HCT116 (cell line): Measurements from ENCODE around the gene LY6G6C.

Source experiments
- CBX3 ChIP-seq: IDR thresholded peaks from 2 replicates; pipeline ENCODE4 v1.6.1; 2012; ENCODE audit warnings: low read depth
- CEBPB ChIP-seq: IDR thresholded peaks from 2 replicates; pipeline ENCODE4 v1.6.1; 2012; ENCODE audit warnings: low read depth
- EZH2 ChIP-seq: fragments of 200-600 bp; sonication (generic); IDR thresholded peaks from 2 replicates; pipeline ENCODE4 v1.6.1; 2017; ENCODE audit warnings: antibody characterized with exemption, mixed run types
- EZH2phosphoT487 ChIP-seq: fragments of 200-600 bp; IDR thresholded peaks from 2 replicates; pipeline ENCODE4 v1.6.1; 2018; ENCODE audit warnings: antibody characterized with exemption, borderline replicate concordance
- FOSL1 ChIP-seq: IDR thresholded peaks from 2 replicates; pipeline ENCODE4 v1.6.1; 2012; ENCODE audit warnings: low read depth
- JUND ChIP-seq: IDR thresholded peaks from 2 replicates; pipeline ENCODE4 v1.6.1; 2012
- POLR2A ChIP-seq: IDR thresholded peaks from 2 replicates; pipeline ENCODE4 v1.7.0; 2011; ENCODE audit warnings: borderline replicate concordance; ENCODE audit not compliant: insufficient read depth, insufficient read length; ENCODE audit errors: extremely low read depth
- POLR2AphosphoS5 ChIP-seq: IDR thresholded peaks from 2 replicates; pipeline ENCODE4 v1.6.1; 2011; ENCODE audit warnings: mild to moderate bottlenecking, low read depth, low read length, moderate library complexity
- RAD21 ChIP-seq: IDR thresholded peaks from 2 replicates; pipeline ENCODE4 v1.6.1; 2012; ENCODE audit warnings: low read depth, mild to moderate bottlenecking
- SIN3A ChIP-seq: IDR thresholded peaks from 2 replicates; pipeline ENCODE4 v1.6.1; 2012; ENCODE audit warnings: low read depth
- YY1 ChIP-seq: IDR thresholded peaks from 2 replicates; pipeline ENCODE4 v1.6.1; 2011; ENCODE audit warnings: low read length, low read depth, moderate library complexity, mild to moderate bottlenecking; ENCODE audit not compliant: insufficient replicate concordance; ENCODE audit errors: extremely low read depth
- TF ChIP-seq, protein P1 (sequence below), 3 experiments: fragments of 200-600 bp in 1 of 3; sonication (generic) in 1 of 3; IDR thresholded peaks in 2 of 3; conservative IDR thresholded peaks in 1 of 3; 2 replicates each; pipeline ENCODE4 v1.5.1; 2012 to 2017; ENCODE audit warnings: low read depth in 2 of 3, low read length in 2 of 3, antibody characterized with exemption in 1 of 3, borderline replicate concordance in 1 of 3, control low read depth in 1 of 3, mild to moderate bottlenecking in 1 of 3, mixed read lengths in 1 of 3, mixed run types in 1 of 3, moderate library complexity in 1 of 3; ENCODE audit not compliant: insufficient read depth in 1 of 3
- TF ChIP-seq, protein P2 (sequence below): IDR thresholded peaks from 2 replicates; pipeline ENCODE4 v1.6.1; 2012; ENCODE audit warnings: low read depth

DNA sequence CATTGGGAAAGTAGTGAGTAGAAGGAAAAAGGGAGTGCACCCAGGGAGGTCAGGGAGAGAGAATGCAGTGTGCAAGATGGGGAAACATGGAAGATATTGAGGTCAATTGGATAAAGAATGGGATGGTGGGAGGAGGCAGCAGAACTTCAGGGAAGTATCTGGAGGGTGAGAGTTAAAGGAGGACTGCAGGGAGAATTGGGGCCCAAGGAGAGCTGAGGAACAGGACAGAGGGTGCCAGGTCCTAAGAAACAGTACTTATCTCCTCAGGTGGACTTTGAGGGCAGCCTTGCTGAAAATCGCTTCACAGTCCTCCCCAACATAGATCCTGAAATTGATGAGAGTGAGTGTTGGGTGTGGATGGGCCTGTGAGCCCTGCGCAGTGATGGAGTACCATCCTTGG lies 36.7 kb upstream of the LY6G6C start:
- TF ChIP-seq, protein P1, sequence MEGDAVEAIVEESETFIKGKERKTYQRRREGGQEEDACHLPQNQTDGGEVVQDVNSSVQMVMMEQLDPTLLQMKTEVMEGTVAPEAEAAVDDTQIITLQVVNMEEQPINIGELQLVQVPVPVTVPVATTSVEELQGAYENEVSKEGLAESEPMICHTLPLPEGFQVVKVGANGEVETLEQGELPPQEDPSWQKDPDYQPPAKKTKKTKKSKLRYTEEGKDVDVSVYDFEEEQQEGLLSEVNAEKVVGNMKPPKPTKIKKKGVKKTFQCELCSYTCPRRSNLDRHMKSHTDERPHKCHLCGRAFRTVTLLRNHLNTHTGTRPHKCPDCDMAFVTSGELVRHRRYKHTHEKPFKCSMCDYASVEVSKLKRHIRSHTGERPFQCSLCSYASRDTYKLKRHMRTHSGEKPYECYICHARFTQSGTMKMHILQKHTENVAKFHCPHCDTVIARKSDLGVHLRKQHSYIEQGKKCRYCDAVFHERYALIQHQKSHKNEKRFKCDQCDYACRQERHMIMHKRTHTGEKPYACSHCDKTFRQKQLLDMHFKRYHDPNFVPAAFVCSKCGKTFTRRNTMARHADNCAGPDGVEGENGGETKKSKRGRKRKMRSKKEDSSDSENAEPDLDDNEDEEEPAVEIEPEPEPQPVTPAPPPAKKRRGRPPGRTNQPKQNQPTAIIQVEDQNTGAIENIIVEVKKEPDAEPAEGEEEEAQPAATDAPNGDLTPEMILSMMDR (IDR thresholded peaks at IDR 0.05 in 2 of 3, conservative IDR thresholded peaks at IDR 0.05 in 1 of 3; ENCODE audit: borderline replicate concordance in 1 of 3, insufficient read depth in 1 of 3, low read depth in 2 of 3, low read length in 2 of 3): no peak
- TF ChIP-seq CEBPB (no peak), POLR2A (no peak), YY1 (no peak), FOSL1 (no peak), EZH2phosphoT487 (no peak), RAD21 (no peak), POLR2AphosphoS5 (no peak), CBX3 (no peak), JUND (no peak), EZH2 (no peak), SIN3A (no peak)
- TF ChIP-seq, protein P2, sequence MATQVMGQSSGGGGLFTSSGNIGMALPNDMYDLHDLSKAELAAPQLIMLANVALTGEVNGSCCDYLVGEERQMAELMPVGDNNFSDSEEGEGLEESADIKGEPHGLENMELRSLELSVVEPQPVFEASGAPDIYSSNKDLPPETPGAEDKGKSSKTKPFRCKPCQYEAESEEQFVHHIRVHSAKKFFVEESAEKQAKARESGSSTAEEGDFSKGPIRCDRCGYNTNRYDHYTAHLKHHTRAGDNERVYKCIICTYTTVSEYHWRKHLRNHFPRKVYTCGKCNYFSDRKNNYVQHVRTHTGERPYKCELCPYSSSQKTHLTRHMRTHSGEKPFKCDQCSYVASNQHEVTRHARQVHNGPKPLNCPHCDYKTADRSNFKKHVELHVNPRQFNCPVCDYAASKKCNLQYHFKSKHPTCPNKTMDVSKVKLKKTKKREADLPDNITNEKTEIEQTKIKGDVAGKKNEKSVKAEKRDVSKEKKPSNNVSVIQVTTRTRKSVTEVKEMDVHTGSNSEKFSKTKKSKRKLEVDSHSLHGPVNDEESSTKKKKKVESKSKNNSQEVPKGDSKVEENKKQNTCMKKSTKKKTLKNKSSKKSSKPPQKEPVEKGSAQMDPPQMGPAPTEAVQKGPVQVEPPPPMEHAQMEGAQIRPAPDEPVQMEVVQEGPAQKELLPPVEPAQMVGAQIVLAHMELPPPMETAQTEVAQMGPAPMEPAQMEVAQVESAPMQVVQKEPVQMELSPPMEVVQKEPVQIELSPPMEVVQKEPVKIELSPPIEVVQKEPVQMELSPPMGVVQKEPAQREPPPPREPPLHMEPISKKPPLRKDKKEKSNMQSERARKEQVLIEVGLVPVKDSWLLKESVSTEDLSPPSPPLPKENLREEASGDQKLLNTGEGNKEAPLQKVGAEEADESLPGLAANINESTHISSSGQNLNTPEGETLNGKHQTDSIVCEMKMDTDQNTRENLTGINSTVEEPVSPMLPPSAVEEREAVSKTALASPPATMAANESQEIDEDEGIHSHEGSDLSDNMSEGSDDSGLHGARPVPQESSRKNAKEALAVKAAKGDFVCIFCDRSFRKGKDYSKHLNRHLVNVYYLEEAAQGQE: no peak
